ENCODE measurements around the gene SPATA18.

SPATA18 gene

DNA sequence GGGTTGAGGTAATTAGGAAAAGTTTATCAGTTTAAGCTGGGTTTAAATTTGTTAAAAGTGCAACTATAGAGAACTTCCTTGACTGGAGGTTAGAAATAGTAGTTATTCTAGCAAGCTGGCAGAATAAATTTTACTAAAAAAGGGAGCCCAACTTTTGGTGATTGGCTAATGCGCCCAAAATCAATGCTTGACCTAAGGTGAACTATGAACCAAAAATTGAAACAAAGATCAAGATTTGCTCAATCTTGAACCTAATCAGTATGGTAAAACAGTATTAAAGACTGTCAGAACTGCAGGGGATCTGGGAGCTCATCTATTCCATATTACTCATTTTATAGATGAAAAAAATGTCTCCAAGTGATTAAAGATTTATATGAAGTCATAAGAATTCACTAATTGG lies 6.1 kb upstream of the SPATA18 start:
- no peak for DNase-seq (ENCODE audit: low spot score)
- ChIA-PET POLR2A (ENCODE audit: low non-redundant PET) (no interaction called here), CTCF (no interaction called here)
- TF ChIP-seq, protein P1, sequence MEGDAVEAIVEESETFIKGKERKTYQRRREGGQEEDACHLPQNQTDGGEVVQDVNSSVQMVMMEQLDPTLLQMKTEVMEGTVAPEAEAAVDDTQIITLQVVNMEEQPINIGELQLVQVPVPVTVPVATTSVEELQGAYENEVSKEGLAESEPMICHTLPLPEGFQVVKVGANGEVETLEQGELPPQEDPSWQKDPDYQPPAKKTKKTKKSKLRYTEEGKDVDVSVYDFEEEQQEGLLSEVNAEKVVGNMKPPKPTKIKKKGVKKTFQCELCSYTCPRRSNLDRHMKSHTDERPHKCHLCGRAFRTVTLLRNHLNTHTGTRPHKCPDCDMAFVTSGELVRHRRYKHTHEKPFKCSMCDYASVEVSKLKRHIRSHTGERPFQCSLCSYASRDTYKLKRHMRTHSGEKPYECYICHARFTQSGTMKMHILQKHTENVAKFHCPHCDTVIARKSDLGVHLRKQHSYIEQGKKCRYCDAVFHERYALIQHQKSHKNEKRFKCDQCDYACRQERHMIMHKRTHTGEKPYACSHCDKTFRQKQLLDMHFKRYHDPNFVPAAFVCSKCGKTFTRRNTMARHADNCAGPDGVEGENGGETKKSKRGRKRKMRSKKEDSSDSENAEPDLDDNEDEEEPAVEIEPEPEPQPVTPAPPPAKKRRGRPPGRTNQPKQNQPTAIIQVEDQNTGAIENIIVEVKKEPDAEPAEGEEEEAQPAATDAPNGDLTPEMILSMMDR (conservative IDR thresholded peaks at IDR 0.05; ENCODE audit: low read depth) = no peak
- no peak overlapping the region for H3K27ac ChIP-seq

DNA sequence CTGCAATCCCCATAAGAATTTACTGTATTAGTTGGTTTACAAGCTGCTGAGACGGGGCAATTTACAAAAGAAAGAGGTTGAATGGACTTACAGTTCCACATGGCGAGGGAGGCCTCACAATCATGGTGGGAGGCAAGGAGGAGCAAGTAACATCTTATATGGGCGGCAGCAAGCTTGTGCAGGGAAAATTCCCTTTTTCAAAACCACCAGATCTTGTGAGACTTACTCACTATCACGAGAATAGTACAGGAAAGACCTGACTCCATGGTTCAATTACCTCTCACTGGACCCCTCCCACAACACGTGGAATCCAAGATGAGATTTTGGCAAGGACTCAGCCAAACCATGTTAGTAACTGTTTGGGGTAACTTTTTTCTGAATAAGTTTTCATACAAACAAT lies 1.8 kb upstream of the SPATA18 start:
- CTCF ChIA-PET = no interaction called here
- POLR2A ChIA-PET (ENCODE audit: low non-redundant PET) = no interaction called here
- TF ChIP-seq, protein P1 (conservative IDR thresholded peaks at IDR 0.05; ENCODE audit: low read depth) = no peak
- no peak for DNase-seq (ENCODE audit: low spot score)
- H3K27ac ChIP-seq = no peak overlapping the region

DNA sequence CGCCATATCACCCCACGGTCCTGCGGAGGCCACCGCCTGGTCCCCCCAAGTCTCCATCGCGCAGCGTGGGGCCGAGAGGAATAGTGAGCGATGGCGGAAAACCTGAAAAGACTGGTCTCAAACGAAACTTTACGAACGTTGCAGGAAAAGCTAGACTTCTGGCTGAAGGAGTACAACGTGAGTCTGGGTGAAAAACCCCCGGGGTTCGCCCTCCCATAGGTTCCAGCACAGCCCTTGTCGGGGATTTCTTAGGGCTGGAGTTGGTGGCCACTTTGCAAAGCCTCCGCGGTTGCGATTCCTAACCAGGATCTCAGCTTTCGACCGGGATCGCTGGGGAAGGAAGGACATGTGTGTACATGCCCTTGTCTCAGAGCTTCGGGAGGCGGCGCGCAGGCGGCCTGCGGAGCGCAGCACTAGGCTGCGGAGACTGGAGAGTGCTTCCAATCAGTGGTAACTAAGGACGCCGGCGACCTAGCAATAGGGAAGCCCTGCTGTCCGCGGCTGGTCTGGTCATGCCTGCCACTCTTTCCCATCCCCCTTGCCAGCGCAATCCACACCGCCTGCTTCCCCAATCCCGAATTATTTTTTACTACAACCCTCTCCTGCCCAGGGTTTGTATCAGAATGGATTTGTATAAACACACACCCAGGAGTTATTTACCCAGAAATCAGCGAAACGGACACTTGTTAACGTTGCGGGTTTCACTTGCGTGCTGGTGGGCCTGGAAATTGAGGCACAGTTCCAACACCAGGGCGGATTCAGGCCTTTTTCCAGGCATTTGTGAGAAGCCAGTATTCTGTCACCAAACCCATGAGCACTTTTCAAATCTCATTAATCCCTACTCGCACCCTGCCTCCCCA lies 741 bp downstream of the SPATA18 start:
- ChIA-PET CTCF (no interaction called here), POLR2A (ENCODE audit: low non-redundant PET) (no interaction called here)
- H3K27ac ChIP-seq = peak overlapping the region; percentile 90

DNA sequence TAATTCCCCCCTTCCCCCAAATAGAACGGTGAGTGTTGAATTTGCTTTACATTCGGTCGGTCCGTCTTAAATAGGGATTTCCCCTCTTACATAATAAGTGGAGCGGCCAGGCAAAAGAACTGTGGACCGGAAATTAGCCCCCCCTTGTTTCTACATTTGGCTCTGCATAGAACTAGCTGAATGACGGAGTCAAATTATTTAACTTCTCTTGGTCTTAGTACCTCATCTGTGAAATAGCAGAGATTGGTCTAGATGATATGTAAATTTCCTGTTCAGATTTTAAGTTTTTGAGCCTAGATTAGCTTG lies 1.3 kb downstream of the SPATA18 start:
- DNase-seq (ENCODE audit: low spot score) = no peak
- ChIA-PET POLR2A (ENCODE audit: low non-redundant PET) (no interaction called here), CTCF (no interaction called here)
- peak overlapping the region; percentile 90 for H3K27ac ChIP-seq
- TF ChIP-seq, protein P1 (conservative IDR thresholded peaks at IDR 0.05; ENCODE audit: low read depth) = no peak

More for the DNA sequence above, 741 bp downstream of the SPATA18 start:
- TF ChIP-seq, protein P1 (conservative IDR thresholded peaks at IDR 0.05; ENCODE audit: low read depth) = no peak
- peak; percentile 96 for DNase-seq (ENCODE audit: low spot score)

DNA sequence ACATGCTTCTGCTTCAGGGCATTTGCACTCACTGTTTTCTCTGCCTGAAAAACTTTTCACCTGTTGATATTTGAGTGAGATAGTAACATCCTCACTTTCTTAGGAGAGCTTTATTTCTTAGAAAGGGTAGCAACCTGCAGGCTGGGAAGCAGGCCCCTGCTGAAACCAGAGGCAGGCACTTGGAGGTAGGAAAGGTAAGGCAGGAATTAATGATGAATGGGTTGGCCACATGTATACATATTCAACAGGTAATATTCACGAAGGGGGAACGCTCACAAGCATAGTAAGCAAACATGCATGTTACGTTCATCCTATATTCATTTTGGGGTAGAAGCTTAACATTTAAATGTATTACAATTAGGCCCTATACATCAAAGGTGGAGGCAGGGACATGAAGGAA lies 3.1 kb downstream of the SPATA18 start:
- ChIA-PET POLR2A (ENCODE audit: low non-redundant PET) (no interaction called here), CTCF (interaction anchor here (0.6 to 0.7 kb wide), 2 partner anchors 102 to 611 kb away, joined by 3 read pairs; no protein-coding TSS in a partner anchor)
- no peak for DNase-seq (ENCODE audit: low spot score)
- TF ChIP-seq, protein P1 (conservative IDR thresholded peaks at IDR 0.05; ENCODE audit: low read depth) = no peak
- H3K27ac ChIP-seq = no peak overlapping the region

DNA sequence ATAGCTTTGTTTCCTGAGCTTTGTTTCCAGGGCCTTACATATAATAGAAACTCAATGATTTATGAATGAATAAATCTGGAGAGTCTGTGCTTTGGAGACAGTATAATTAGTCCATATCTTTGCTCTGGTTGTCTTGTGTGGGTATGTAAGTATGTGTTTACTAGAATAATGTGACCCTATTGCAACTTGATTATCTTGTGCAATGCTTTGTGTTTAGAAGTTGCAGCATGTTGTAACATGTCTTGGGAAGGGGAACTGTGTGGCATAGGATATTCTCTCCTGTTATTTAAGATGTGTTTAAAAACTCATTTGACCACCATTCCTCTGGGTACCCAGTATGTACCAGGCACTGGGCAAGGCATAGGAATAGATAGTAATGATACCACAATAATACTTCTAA lies 6.1 kb downstream of the SPATA18 start:
- DNase-seq (ENCODE audit: low spot score) = no peak
- ChIA-PET CTCF (interaction anchor here (0.5 to 0.6 kb wide), 2 partner anchors 21 to 29 kb away, joined by 3 to 5 read pairs; no protein-coding TSS in a partner anchor), POLR2A (ENCODE audit: low non-redundant PET) (no interaction called here)
- TF ChIP-seq, protein P1 (conservative IDR thresholded peaks at IDR 0.05; ENCODE audit: low read depth) = no peak
- no peak overlapping the region for H3K27ac ChIP-seq
